C4-2B (cell line): ENCODE measurements around the gene CTNNA3.

Source experiments
- H3K27ac ChIP-seq: fragments of 450-650 bp; 2 replicates; pipeline ENCODE4 v1.5.1; 2017
- ZFX ChIP-seq: fragments of 450-650 bp; IDR thresholded peaks from 2 replicates; pipeline ENCODE4 v1.6.1; 2017
- TF ChIP-seq, protein P1 (sequence below): fragments of 450-650 bp; conservative IDR thresholded peaks from 2 replicates; pipeline ENCODE4 v1.5.1; 2017; ENCODE audit warnings: mild to moderate bottlenecking

Gene CTNNA3

DNA sequence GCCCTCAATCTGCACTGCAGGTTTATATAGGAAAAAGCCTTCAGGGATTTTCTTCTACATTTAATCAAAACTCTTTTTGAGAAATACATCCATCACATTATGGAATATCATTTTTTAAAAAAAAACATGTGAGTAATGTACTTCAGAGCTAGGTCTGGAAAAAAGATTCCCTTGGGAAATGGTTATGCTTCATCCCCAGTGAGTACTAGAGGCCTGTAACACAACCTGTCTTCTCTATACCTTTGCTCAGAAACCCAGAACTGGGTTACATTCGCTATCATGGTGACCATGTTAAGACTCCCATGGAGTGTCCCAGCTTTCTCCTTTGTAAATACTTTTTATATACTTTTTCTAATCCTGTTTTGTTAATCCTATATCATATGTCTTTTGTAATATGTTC is 583.2 kb downstream of the CTNNA3 start:
- TF ChIP-seq ZFX = no peak
- TF ChIP-seq, protein P1, sequence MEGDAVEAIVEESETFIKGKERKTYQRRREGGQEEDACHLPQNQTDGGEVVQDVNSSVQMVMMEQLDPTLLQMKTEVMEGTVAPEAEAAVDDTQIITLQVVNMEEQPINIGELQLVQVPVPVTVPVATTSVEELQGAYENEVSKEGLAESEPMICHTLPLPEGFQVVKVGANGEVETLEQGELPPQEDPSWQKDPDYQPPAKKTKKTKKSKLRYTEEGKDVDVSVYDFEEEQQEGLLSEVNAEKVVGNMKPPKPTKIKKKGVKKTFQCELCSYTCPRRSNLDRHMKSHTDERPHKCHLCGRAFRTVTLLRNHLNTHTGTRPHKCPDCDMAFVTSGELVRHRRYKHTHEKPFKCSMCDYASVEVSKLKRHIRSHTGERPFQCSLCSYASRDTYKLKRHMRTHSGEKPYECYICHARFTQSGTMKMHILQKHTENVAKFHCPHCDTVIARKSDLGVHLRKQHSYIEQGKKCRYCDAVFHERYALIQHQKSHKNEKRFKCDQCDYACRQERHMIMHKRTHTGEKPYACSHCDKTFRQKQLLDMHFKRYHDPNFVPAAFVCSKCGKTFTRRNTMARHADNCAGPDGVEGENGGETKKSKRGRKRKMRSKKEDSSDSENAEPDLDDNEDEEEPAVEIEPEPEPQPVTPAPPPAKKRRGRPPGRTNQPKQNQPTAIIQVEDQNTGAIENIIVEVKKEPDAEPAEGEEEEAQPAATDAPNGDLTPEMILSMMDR = no peak
- H3K27ac ChIP-seq = no peak overlapping the region

- H3K27ac ChIP-seq = no peak overlapping the region
- no peak for TF ChIP-seq ZFX
- TF ChIP-seq, protein P1 = no peak
Measured at GRCh38 chr10:67110286-67110685, 585.7 kb downstream of the CTNNA3 start.

- no peak overlapping the region for H3K27ac ChIP-seq
- TF ChIP-seq, protein P1 = no peak
- no peak for TF ChIP-seq ZFX
Measured at GRCh38 chr10:67107670-67108069, 588.3 kb downstream of the CTNNA3 start.

GRCh38 chr10:67100951-67101350 is 595.0 kb downstream of the CTNNA3 start:
- no peak overlapping the region for H3K27ac ChIP-seq
- TF ChIP-seq ZFX = no peak
- TF ChIP-seq, protein P1 = no peak

DNA sequence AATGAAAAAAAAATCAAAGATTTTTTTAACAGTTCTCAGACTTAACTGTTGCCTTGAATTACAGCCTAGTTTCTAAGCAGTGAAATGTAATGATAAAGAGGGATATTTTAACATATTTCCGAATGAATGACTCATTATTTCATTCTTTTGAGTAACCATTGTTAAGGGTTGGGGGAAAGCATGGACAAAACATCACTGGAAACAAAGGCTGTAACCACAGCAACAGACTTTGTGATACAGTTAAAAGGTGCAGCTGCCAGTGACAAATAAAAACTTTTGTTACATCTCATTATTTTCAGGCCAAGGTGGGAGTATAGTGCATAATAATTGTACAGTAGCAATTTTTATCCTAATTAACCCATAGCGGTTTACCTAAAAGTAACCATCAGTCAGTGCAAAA is 597.5 kb downstream of the CTNNA3 start:
- TF ChIP-seq ZFX = no peak
- TF ChIP-seq, protein P1 = no peak
- no peak overlapping the region for H3K27ac ChIP-seq

GRCh38 chr10:67095531-67095930 is 600.5 kb downstream of the CTNNA3 start:
- TF ChIP-seq ZFX = no peak
- TF ChIP-seq, protein P1 = no peak
- H3K27ac ChIP-seq = no peak overlapping the region

DNA sequence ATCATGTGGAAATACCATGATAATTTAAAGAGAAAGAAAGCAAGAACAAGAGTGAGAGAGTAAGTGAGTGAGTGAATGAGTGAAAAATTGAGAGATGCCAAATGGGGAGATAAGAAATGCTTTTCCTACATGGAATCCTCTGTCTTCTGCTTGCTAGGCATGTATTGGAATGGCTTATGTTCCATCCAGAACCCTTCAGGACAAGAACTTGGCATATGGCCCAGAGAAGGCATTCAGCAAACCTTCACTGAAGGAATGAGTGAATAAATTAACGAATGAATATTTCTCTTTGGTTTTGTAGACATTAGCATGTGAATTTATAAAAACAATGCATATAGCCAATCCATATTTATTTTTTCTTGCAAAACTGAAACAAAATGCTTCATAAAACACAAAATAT is 608.0 kb downstream of the CTNNA3 start:
- TF ChIP-seq, protein P1 = no peak
- no peak for TF ChIP-seq ZFX

More for the DNA sequence above, 608.0 kb downstream of the CTNNA3 start:
- no peak overlapping the region for H3K27ac ChIP-seq
